Stomach smooth muscle (tissue), 2 donors: ENCODE measurements around the gene SHE.

Experiments used
- H3K27ac ChIP-seq: one replicate; pipeline ENCODE4 v1.7.0; 2013; ENCODE audit warnings: mild to moderate bottlenecking, low read length, inconsistent platforms
- H3K27me3 ChIP-seq, 2 donors: one replicate each; pipeline ENCODE4 v1.7.0; 2013; ENCODE audit warnings: low read length in 2 of 2; ENCODE audit not compliant: insufficient read depth in 2 of 2, control insufficient read depth in 1 of 2
- H3K36me3 ChIP-seq, 2 donors: one replicate each; pipeline ENCODE4 v1.7.0; 2013; ENCODE audit warnings: low read length in 2 of 2; ENCODE audit not compliant: control insufficient read depth in 2 of 2, insufficient read depth in 2 of 2
- H3K4me1 ChIP-seq: one replicate; pipeline ENCODE4 v1.7.0; 2013; ENCODE audit warnings: low read length; ENCODE audit not compliant: control insufficient read depth, insufficient read depth
- H3K4me3 ChIP-seq, 2 donors: one replicate each; pipeline ENCODE4 v1.7.0; 2013; ENCODE audit warnings: low read length in 2 of 2
- H3K9ac ChIP-seq, 2 donors: one replicate each; pipeline ENCODE4 v1.7.0; 2013; ENCODE audit warnings: low read length in 2 of 2, mild to moderate bottlenecking in 1 of 2
- H3K9me3 ChIP-seq, 2 donors: one replicate each; pipeline ENCODE4 v1.7.0; 2013; ENCODE audit warnings: low read length in 2 of 2; ENCODE audit not compliant: control insufficient read depth in 2 of 2
- donor health status: healthy.
- donor health status: Pancreatic carcinoma.

Gene SHE

DNA sequence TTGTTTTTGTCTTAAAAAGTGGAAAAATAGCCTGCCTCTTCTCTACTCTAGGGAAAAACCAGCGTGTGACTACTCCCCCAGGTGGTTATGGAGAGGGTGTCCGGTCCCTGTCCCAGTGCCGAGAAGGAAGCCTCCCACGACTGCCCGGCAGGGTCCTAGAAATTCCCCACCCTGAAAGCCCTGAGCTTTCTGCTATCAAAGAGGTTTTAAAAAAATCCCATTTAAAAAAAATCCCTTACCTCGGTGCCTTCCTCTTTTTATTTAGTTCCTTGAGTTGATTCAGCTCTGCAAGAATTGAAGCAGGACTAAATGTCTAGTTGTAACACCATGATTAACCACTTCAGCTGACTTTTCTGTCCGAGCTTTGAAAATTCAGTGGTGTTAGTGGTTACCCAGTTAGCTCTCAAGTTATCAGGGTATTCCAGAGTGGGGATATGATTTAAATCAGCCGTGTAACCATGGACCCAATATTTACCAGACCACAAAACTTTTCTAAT lies 35.2 kb downstream of the SHE start:
- H3K9me3 ChIP-seq = no peaks in the 10 kb centered on the region
- no peak overlapping the region for H3K27ac ChIP-seq
- no peaks in the 10 kb centered on the region for H3K27me3 ChIP-seq
- H3K4me3 ChIP-seq = no peak overlapping the region
- no peak overlapping the region for H3K9ac ChIP-seq
- H3K36me3 ChIP-seq = peaks cover 0 to 24% of the 10 kb centered on the region in 2 donors
- H3K4me1 ChIP-seq = peaks cover 20% of the 10 kb centered on the region

DNA sequence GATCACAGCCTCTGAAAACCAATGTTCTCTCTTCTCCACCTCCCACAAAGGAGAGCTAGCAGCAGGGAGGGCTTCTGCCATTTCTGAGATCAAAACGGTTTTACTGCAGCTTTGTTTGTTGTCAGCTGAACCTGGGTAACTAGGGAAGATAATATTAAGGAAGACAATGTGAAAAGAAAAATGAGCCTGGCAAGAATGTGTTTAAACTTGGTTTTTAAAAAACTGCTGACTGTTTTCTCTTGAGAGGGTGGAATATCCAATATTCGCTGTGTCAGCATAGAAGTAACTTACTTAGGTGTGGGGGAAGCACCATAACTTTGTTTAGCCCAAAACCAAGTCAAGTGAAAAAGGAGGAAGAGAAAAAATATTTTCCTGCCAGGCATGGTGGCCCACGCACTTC lies 36.0 kb downstream of the SHE start:
- Histone ChIP-seq H3K27me3 (no peaks in the 10 kb centered on the region), H3K4me1 (peaks cover 20% of the 10 kb centered on the region), H3K36me3 (peaks cover under 1 to 24% of the 10 kb centered on the region in 2 donors), H3K27ac (no peak overlapping the region), H3K4me3 (no peak overlapping the region), H3K9ac (no peak overlapping the region), H3K9me3 (no peaks in the 10 kb centered on the region)

DNA sequence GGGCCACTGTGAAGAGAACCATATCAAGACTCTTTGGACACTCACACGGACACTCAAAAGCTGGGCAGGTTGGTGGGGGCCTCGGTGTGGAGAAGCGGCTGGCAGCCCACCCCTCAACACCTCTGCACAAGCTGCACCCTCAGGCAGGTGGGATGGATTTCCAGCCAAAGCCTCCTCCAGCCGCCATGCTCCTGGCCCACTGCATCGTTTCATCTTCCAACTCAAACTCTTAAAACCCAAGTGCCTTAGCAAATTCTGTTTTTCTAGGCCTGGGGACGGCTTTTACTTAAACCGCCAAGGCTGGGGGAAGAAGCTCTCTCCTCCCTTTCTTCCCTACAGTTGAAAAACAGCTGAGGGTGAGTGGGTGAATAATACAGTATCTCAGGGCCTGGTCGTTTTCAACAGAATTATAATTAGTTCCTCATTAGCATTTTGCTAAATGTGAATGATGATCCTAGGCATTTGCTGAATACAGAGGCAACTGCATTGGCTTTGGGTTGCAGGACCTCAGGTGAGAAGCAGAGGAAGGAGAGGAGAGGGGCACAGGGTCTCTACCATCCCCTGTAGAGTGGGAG lies 36.5 kb downstream of the SHE start:
- H3K36me3 ChIP-seq = peaks cover 4 to 27% of the 10 kb centered on the region in 2 donors
- H3K27me3 ChIP-seq = no peaks in the 10 kb centered on the region
- H3K4me3 ChIP-seq = no peak overlapping the region
- H3K9me3 ChIP-seq = no peaks in the 10 kb centered on the region
- H3K4me1 ChIP-seq = peaks cover 20% of the 10 kb centered on the region
- H3K9ac ChIP-seq = peak overlapping the region in 1 of 2 donors; percentile 13
- peak overlapping the region; percentile 6 for H3K27ac ChIP-seq

DNA sequence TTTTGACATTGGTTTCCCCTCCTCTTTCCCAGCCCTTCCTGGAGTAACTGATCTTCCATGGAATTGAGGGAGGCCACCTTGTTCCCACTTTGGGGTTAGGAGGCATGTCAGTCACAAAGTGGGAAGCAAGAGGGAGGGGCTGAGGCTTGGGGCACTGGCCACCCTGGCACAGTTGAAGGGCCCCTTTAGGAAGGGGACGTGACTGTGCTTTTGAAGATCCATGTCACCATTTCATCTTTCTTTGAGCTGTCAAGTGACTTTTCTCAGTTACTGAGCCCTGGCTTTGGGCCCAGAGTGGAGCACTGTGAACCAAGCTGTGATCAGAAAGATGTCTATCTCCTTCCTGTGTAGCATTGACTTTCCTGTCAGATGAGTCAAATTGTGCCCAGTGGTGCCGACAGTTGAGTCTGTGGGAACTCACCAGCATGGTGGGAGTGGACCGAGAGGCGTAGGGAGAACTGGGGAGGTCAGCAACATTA lies 38.7 kb downstream of the SHE start:
- Histone ChIP-seq H3K9me3 (no peaks in the 10 kb centered on the region), H3K4me1 (peaks cover 16% of the 10 kb centered on the region), H3K9ac (no peak overlapping the region), H3K27ac (peak overlapping the region; percentile 41), H3K4me3 (no peak overlapping the region), H3K36me3 (peaks cover 4 to 22% of the 10 kb centered on the region in 2 donors), H3K27me3 (no peaks in the 10 kb centered on the region)

DNA sequence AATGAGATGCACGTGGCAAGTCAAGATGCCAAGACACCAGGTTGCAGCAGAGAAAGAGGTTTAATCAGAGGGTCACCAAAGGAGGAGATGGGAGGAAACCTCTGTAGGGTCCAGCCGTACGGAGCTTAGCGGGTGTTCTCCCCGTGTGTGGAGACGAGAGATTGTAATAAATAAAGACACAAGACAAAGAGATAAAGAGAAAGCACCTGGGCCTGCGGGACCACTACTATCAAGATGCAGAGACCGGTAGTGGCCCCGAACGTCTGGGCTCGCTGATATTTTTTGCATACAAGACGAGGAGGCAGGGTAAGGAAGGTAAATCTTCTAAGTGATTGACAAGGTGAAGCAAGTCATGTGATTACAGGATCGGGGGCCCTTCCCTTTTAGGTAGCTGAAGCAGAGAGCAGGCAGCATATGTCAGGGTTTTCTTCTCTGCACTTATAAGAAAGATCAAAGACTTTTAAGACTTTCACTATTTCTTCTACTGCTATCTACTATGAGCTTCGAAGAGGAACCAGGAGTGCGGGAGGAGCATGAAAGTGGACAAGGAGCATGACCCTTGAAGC lies 41.4 kb downstream of the SHE start:
- H3K27me3 ChIP-seq = no peaks in the 10 kb centered on the region
- no peak overlapping the region for H3K4me3 ChIP-seq
- peaks cover 15 to 26% of the 10 kb centered on the region in 2 donors for H3K36me3 ChIP-seq
- no peaks in the 10 kb centered on the region for H3K9me3 ChIP-seq
- peaks cover 9% of the 10 kb centered on the region for H3K4me1 ChIP-seq
- H3K27ac ChIP-seq = no peak overlapping the region
- H3K9ac ChIP-seq = no peak overlapping the region

DNA sequence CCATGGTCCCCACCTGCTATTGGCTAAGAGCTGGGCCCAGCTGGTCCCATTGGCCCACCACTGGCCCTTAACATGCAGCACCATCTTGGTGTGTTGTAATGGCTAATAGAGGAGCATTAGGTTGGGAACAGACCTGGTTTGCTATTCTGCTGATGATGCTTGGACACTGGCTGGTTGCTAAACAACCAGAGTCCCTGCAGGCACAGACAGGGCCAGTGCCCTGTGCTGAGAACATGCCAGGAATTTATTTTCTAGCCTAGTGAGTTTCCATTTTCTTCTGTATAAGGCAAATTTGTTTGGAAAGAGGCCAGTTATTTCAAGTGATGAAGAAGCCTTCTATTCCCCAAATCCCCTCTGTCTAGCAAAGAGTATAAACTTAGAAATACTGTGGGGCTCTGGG lies 43.1 kb downstream of the SHE start:
- Histone ChIP-seq H3K27ac (no peak overlapping the region), H3K4me1 (peaks cover 9% of the 10 kb centered on the region), H3K4me3 (no peak overlapping the region), H3K9me3 (no peaks in the 10 kb centered on the region), H3K36me3 (peaks cover 24 to 28% of the 10 kb centered on the region in 2 donors), H3K27me3 (no peaks in the 10 kb centered on the region), H3K9ac (no peak overlapping the region)

DNA sequence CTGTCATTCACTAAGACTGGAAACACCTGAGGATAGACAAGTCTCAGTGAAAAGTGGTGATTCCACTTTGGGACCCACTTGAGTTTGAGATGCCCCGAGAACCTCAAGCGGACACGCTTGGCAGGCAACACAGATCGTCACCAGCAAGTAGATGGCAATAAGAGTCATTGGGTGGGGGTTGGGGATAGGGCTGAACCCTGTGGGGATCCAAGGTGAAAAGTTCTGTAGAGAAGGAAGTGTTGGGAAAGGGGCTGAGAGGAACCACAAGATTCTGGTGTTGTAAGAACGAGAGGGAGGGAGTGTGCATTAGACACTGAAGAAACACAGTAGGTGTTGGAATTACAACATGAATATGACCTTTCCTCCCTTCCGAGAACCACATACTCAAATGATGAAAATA lies 45.6 kb downstream of the SHE start:
- no peak overlapping the region for H3K9ac ChIP-seq
- no peaks in the 10 kb centered on the region for H3K9me3 ChIP-seq
- H3K36me3 ChIP-seq = peaks cover 40 to 41% of the 10 kb centered on the region in 2 donors
- H3K4me3 ChIP-seq = no peak overlapping the region
- H3K27ac ChIP-seq = no peak overlapping the region
- H3K4me1 ChIP-seq = peaks cover 6% of the 10 kb centered on the region
- no peaks in the 10 kb centered on the region for H3K27me3 ChIP-seq

DNA sequence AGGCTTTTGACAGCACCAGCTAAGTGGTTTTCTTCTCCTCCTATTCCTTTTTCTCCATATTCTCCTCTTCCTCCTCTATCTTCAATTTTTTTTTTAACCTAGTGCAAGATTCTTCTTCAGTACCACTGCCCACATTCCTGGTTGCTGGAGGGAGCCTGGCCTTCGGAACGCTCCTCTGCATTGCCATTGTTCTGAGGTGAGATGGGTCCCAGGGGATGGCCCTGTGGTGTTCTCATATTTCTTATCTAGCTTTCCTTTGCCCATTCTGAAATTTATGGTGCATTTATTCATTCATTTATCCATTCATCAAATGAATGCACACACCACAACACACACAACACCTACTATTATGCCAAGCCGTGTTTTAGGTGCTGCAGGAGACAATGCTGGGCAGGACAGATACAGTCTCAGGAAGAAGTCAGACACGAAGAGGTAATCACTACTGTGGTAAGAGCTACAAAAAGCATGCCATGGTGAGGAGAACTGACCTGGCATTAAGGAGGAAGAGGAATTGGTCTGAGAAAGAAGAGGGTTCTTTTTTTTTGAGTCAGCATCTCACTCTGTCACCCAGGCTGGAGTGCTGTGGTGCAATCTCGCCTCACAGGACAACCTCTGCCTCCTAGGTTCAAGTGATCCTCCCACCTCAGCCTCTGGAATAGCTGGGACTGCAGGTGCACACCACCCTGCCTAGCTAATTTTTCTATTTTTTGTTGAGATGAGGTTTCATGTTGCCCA lies 47.7 kb downstream of the SHE start:
- Histone ChIP-seq H3K4me3 (no peak overlapping the region), H3K27ac (no peak overlapping the region), H3K27me3 (no peaks in the 10 kb centered on the region), H3K9me3 (no peaks in the 10 kb centered on the region), H3K9ac (no peak overlapping the region), H3K36me3 (peaks cover 48 to 50% of the 10 kb centered on the region in 2 donors), H3K4me1 (peaks cover 6% of the 10 kb centered on the region)

DNA sequence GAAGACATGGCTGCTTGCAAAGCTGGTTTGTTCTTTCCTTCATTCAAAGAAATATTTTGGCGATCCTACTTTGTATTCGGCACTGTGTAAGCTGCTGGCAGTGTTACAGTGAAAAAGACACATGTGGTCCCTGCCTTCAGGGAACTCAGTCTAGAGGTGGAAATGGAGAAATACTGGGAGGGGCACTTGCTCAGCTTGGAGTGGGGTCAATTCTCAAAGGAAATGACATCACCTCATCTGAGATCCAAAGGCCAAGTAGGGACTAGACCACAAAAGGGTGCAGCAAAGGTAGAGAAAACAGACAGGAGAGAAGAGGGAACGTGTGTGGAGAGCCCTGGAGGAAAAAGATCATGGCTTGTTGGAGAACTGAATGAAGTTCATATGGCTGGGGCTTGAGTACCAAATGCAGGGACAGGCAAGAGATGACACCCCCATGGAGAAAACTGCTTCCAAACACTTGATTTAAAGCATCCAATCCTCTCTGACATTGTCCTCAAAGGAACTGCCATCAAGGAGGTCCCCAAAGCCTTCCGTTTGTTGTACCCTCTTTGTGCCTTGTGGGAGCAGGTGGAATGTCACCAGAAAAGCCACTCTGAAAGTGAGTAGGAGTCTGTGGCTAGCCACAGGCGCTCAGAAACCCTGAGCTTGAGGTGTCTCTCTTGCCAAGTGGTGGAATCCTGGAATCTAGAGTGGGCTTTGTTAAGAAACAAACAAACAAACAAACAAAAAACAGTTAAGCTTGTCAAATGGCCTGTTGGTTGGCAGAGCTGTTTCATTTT lies 48.4 kb downstream of the SHE start:
- Histone ChIP-seq H3K27me3 (no peaks in the 10 kb centered on the region), H3K4me1 (peaks cover 6% of the 10 kb centered on the region), H3K9me3 (no peaks in the 10 kb centered on the region), H3K36me3 (peaks cover 49 to 50% of the 10 kb centered on the region in 2 donors), H3K27ac (no peak overlapping the region), H3K9ac (no peak overlapping the region), H3K4me3 (no peak overlapping the region)

DNA sequence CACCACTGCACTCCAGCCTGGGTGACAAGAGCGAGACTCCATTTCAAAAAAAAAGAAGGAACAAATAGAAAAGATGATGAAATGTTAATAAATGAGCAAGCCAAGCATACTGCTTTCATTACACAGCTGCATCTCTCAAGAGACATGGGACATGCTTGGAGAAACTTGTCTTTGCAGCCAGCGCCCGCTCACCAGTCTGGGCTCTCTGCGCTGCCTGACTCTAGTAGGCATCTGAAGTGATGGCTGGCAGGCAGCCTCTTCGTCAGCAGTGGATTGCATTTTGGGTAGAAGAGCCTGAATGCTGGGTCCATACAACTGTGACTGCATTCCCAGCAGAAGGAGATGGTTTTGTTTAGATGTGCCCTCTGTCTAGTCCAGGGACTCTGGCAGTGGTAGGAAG lies 49.1 kb downstream of the SHE start:
- H3K9me3 ChIP-seq = no peaks in the 10 kb centered on the region
- H3K4me1 ChIP-seq = peaks cover 6% of the 10 kb centered on the region
- H3K36me3 ChIP-seq = peaks cover 53% of the 10 kb centered on the region in 2 donors
- H3K27me3 ChIP-seq = no peaks in the 10 kb centered on the region
- no peak overlapping the region for H3K9ac ChIP-seq
- no peak overlapping the region for H3K4me3 ChIP-seq
- no peak overlapping the region for H3K27ac ChIP-seq
